Measurements from ENCODE around the gene PHLPP1. TPM values are rescaled to one million over a fixed set of nuclear protein-coding genes. Genes with fewer than 3 reads are reported as not detected.

PHLPP1 gene
- total RNA-seq, 1 experiment from 2014 or later = 14.1 TPM

- intact Hi-C loops (cut with micrococcal nuclease) = loop anchor here (1.0 to 5.0 kb wide), 6 partner anchors 84 to 529 kb away; partner anchors contain the start of genes PIGN, RELCH and ZCCHC2
- Histone ChIP-seq H3K4me3 (ENCODE audit: low read length) (peak overlapping the region; percentile 84), H3K27me3 (ENCODE audit: low read length) (no peaks in the 10 kb centered on the region), H3K9ac (ENCODE audit: low read length) (peak overlapping the region; percentile 80), H3K36me3 (ENCODE audit: low read depth, low read length) (no peaks in the 10 kb centered on the region), H2AFZ (ENCODE audit: low read length) (0 out of 2 replicates have a peak overlapping the region, but pooled peaks have one; percentile 16), H3K9me3 (ENCODE audit: low read length) (no peaks in the 10 kb centered on the region), H3K79me2 (ENCODE audit: low read length) (peaks cover 54% of the 10 kb centered on the region), H3K4me1 (ENCODE audit: insufficient read depth, low read length) (peaks cover 27% of the 10 kb centered on the region), H3F3A (ENCODE audit: low read length, unreplicated experiment) (no peaks in the 10 kb centered on the region), H3K9me2 (replicated peaks; ENCODE audit: low read length) (no peaks in the 10 kb centered on the region), H3K4me2 (ENCODE audit: low read length) (peak overlapping the region; percentile 85), H4K20me1 (ENCODE audit: low read length) (peaks cover 34% of the 10 kb centered on the region), H3K27ac (ENCODE audit: low read length) (peak overlapping the region; percentile 80)
- ChIA-PET POLR2A (ENCODE audit: unreplicated experiment) (no interaction called here), CTCF (interaction anchor here (0.7 kb wide), 2 partner anchors 39 to 209 kb away, joined by 3 to 8 read pairs; no protein-coding TSS in a partner anchor)
- TF ChIP-seq EZH2 (IDR thresholded peaks at IDR 0.05; ENCODE audit: low read length, unreplicated experiment) (no peak), CTCF (conservative IDR thresholded peaks at IDR 0.05; ENCODE audit: low read depth, low read length) (peak; percentile 18; the same call in 1 of the 2 replicates)
- DNase-seq = peak; percentile 39
- peak; percentile 3 for ATAC-seq
- no TSS peak for BruUV-seq (replicated peaks)
These were observed 1.4 kb downstream of the PHLPP1 start for GRCh38 chr18:62716619-62717168.

DNA sequence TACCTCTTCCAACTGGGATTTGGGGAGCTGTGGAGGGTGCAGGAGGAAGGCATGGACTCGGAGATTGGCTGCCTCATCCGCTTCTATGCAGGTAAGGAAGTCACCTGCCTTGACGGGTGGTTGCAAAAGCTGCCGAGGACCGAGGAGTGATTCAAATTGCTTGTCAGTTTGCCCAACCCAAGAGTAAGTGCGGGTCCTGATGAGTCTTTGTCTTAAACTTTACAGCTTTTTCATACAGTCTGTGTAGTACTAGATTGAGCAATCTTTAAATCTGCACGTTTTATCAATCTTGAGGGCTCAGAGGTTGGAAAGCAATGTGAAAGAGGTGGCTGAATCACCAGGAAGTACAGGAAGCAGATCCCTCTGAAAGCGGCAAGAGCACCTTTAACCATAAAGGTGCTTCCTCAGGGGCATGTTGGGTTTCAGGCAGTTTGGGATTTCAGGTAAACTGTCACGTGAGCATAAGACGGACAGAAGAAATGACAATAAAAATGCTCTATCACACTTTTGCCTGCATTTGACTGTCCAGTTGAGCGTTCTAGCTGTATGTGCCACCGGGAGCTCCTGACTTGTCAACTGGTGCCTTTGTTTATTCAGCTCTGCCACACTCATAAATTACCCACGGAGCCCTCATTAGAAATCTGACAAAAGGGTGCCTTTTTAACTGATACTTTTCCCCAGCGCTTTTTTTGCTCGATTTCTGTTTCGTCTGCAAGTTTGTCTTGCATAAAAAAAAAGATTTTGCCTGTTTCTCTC, 2.0 kb downstream of the PHLPP1 start:
- Histone ChIP-seq H4K20me1 (ENCODE audit: low read length) (peaks cover 34% of the 10 kb centered on the region), H3K27me3 (ENCODE audit: low read length) (no peaks in the 10 kb centered on the region), H2AFZ (ENCODE audit: low read length) (0 out of 2 replicates have a peak overlapping the region, but pooled peaks have one; percentile 4), H3K9ac (ENCODE audit: low read length) (peak overlapping the region; percentile 80), H3K36me3 (ENCODE audit: low read depth, low read length) (no peaks in the 10 kb centered on the region), H3K4me3 (ENCODE audit: low read length) (peak overlapping the region; percentile 84), H3F3A (ENCODE audit: low read length, unreplicated experiment) (no peaks in the 10 kb centered on the region), H3K4me2 (ENCODE audit: low read length) (peak overlapping the region; percentile 85), H3K4me1 (ENCODE audit: insufficient read depth, low read length) (peaks cover 27% of the 10 kb centered on the region), H3K79me2 (ENCODE audit: low read length) (peaks cover 61% of the 10 kb centered on the region), H3K9me2 (replicated peaks; ENCODE audit: low read length) (no peaks in the 10 kb centered on the region), H3K9me3 (ENCODE audit: low read length) (no peaks in the 10 kb centered on the region), H3K27ac (ENCODE audit: low read length) (peak overlapping the region; percentile 80)
- ATAC-seq (peak; percentile 14), DNase-seq (peak; percentile 85)
- BruUV-seq (replicated peaks) = TSS peak; percentile 36
- TF ChIP-seq EZH2phosphoT487 (IDR thresholded peaks at IDR 0.05; ENCODE audit: borderline replicate concordance, low read length) (no peak), CTCF (conservative IDR thresholded peaks at IDR 0.05; ENCODE audit: low read depth, low read length) (no peak), EZH2 (IDR thresholded peaks at IDR 0.05; ENCODE audit: low read length, unreplicated experiment) (no peak)
- POLR2A ChIA-PET (ENCODE audit: unreplicated experiment) = interaction anchor here (0.8 kb wide), 1 partner anchor 51 kb away, joined by 5 read pairs; no protein-coding TSS in a partner anchor
- intact Hi-C loops (cut with micrococcal nuclease) = loop anchor here (1.0 to 5.0 kb wide), 6 partner anchors 83 to 530 kb away; partner anchors contain the start of genes PIGN, RELCH and ZCCHC2
- CTCF ChIA-PET = interaction anchor here (0.6 to 0.7 kb wide), 3 partner anchors 39 to 208 kb away, joined by 3 to 8 read pairs (median 7); no protein-coding TSS in a partner anchor

Measured in PC-3 (cell line).